SH-SY5Y (cell line): ENCODE measurements around the gene APBA1.

ENCODE experiments used
- GATA2 ChIP-seq: IDR thresholded peaks from 2 replicates; pipeline ENCODE4 v1.6.1; 2011; ENCODE audit warnings: mild to moderate bottlenecking, low read depth, low read length
- GATA3 ChIP-seq: IDR thresholded peaks from 2 replicates; pipeline ENCODE4 v1.6.1; 2011; ENCODE audit warnings: low read depth, mild to moderate bottlenecking, low read length, moderate library complexity

- TF ChIP-seq GATA2 (no peak), GATA3 (no peak)
Measured at GRCh38 chr9:69411246-69411645, 260.9 kb downstream of the APBA1 start.
